ENCODE measurements around the gene ZMYND19. TPM values are rescaled to one million over a fixed set of nuclear protein-coding genes. Genes with fewer than 3 reads are reported as not detected.
A peak's percentile ranks its signal among the peaks of the same experiment; 100 is the strongest.
"Not testable (repeated sequence)": the region's sequence is repeated elsewhere in the genome, so short reads cannot be mapped to it uniquely, and the experiment has no call there.

Gene ZMYND19
- total RNA-seq, 1 experiment from 2014 or later: 51.9 TPM

DNA sequence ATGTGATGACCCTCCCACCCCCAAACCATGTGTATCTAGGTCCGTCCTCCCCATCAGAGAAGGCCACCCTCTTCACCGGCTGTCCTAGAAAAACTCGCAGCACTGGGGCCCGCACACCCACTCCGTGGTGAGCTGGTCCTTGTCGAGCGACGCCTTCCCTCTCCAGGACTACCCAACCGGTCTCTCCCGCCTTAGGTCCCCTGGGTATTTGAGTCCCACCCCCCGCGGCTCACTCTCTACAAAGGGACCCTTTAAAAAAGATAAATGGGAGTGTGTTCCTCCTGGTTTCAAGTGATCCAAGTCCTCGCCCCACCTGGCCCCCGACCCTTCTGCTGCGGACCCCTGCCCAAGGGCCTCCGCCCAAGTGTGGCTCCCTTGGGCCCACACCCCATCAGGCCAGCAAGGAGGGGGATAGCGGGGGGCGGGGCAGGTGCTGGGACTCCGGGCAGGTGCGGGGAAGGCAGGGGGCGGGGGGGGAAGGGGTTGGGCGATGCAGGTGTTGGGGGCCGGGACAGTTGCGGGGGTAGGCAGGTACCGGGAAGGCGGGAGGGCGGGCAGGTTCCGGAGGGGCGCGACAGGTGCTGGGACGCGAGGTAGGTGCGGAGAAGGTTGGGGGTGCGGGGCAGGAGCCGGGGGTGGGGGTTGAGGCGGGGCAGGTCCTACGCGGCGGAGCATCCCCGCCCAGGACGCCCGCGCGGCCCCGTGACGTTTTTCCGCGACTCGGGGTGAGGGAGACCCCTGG, 14.2 kb upstream of the ZMYND19 start:
- DNase-seq (ENCODE audit: unreplicated experiment): no peak
- no peaks in the 10 kb centered on the region for H3K27me3 Mint-ChIP-seq (ENCODE audit: insufficient read depth, unreplicated experiment)
- ChIA-PET POLR2A (interaction anchor here (0.9 to 1.4 kb wide), 5 partner anchors 13 to 52 kb away, joined by 4 to 18 read pairs (median 7); partner anchors contain the start of genes DPH7, EHMT1, MRPL41 and ZMYND19), CTCF (no interaction called here)
- no TSS peak for BruUV-seq (replicated peaks)
- H3K9me3 Mint-ChIP-seq (ENCODE audit: unreplicated experiment): no peaks in the 10 kb centered on the region
- intact Hi-C loops (cut with micrococcal nuclease): no loop called here
- H3K27ac Mint-ChIP-seq (ENCODE audit: low read depth, unreplicated experiment): no peak overlapping the region
- TF ChIP-seq, protein P1, sequence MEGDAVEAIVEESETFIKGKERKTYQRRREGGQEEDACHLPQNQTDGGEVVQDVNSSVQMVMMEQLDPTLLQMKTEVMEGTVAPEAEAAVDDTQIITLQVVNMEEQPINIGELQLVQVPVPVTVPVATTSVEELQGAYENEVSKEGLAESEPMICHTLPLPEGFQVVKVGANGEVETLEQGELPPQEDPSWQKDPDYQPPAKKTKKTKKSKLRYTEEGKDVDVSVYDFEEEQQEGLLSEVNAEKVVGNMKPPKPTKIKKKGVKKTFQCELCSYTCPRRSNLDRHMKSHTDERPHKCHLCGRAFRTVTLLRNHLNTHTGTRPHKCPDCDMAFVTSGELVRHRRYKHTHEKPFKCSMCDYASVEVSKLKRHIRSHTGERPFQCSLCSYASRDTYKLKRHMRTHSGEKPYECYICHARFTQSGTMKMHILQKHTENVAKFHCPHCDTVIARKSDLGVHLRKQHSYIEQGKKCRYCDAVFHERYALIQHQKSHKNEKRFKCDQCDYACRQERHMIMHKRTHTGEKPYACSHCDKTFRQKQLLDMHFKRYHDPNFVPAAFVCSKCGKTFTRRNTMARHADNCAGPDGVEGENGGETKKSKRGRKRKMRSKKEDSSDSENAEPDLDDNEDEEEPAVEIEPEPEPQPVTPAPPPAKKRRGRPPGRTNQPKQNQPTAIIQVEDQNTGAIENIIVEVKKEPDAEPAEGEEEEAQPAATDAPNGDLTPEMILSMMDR (IDR thresholded peaks at IDR 0.05; ENCODE audit: unreplicated experiment): no peak
- peaks cover 22% of the 10 kb centered on the region for H3K4me1 Mint-ChIP-seq (ENCODE audit: insufficient read depth, unreplicated experiment)
- H3K4me3 Mint-ChIP-seq (ENCODE audit: unreplicated experiment): peak overlapping the region; percentile 87
- peaks cover 14% of the 10 kb centered on the region for H3K36me3 Mint-ChIP-seq (ENCODE audit: insufficient read depth, unreplicated experiment)

DNA sequence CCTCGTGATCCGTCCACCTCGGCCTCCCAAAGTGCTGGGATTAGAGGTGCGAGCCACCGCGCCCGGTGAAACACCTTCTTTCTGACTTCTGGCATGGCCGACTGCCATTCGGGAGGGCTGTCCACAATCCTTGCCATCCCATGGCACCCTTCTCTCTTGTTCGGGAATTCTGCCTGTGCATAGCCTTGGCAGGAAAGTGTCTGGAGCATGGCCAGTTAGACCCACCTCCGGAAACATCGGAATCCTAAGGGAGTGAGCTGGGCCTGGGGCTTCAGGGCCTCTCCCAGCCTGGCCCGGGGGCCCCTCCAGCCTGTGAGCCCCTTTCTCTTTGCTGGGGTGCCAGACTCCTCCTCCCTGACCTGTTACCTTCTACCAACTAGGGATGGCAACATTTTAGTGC, 13.6 kb upstream of the ZMYND19 start:
- Mint-ChIP-seq H3K4me3 (ENCODE audit: unreplicated experiment) (peak overlapping the region; percentile 38), H3K36me3 (ENCODE audit: insufficient read depth, unreplicated experiment) (peaks cover 8% of the 10 kb centered on the region), H3K9me3 (ENCODE audit: unreplicated experiment) (no peaks in the 10 kb centered on the region), H3K4me1 (ENCODE audit: insufficient read depth, unreplicated experiment) (peaks cover 22% of the 10 kb centered on the region), H3K27ac (ENCODE audit: low read depth, unreplicated experiment) (no peak overlapping the region), H3K27me3 (ENCODE audit: insufficient read depth, unreplicated experiment) (no peaks in the 10 kb centered on the region)
- DNase-seq (ENCODE audit: unreplicated experiment): no peak
- intact Hi-C loops (cut with micrococcal nuclease): no loop called here
- TF ChIP-seq, protein P1 (IDR thresholded peaks at IDR 0.05; ENCODE audit: unreplicated experiment): no peak
- BruUV-seq (replicated peaks): no TSS peak
- ChIA-PET CTCF (interaction anchor here (0.7 to 1.3 kb wide), 4 partner anchors 25 to 69 kb away, joined by 3 to 4 read pairs (median 4); no protein-coding TSS in a partner anchor), POLR2A (interaction anchor here (1.1 kb wide), 1 partner anchor 10 kb away, joined by 5 read pairs; no protein-coding TSS in a partner anchor)

DNA sequence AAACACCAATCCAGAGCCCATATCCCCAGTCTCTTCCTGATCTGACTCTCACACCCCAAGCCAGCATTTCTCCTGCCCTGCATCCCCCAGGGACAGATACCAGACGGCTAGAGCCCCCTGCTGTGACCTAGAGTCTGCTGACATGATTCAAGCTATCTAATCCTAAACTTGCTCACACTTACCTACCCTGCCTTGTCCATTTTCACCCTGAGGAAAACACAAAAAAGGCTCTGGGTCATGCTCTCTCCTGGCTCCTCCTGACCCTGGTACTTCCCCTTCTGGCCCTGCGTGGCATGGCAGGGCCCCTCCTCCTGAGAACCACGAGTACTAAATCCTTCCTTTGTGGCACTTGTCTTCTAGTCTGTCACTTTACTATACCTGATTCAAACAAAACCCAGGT, 12.3 kb upstream of the ZMYND19 start:
- H3K36me3 Mint-ChIP-seq (ENCODE audit: insufficient read depth, unreplicated experiment): no peaks in the 10 kb centered on the region
- H3K27ac Mint-ChIP-seq (ENCODE audit: low read depth, unreplicated experiment): no peak overlapping the region
- POLR2A ChIA-PET: interaction anchor here (0.6 to 1.1 kb wide), 4 partner anchors 9 to 24 kb away, joined by 3 to 7 read pairs (median 5); partner anchors contain the start of genes DPH7 and EHMT1
- DNase-seq (ENCODE audit: unreplicated experiment): no peak
- intact Hi-C loops (cut with micrococcal nuclease): no loop called here
- CTCF ChIA-PET: interaction anchor here (1.3 kb wide), 1 partner anchor 23 kb away, joined by 4 read pairs; no protein-coding TSS in a partner anchor
- no peaks in the 10 kb centered on the region for H3K27me3 Mint-ChIP-seq (ENCODE audit: insufficient read depth, unreplicated experiment)
- BruUV-seq (replicated peaks): no TSS peak
- H3K9me3 Mint-ChIP-seq (ENCODE audit: unreplicated experiment): no peaks in the 10 kb centered on the region
- TF ChIP-seq, protein P1 (IDR thresholded peaks at IDR 0.05; ENCODE audit: unreplicated experiment): no peak
- H3K4me3 Mint-ChIP-seq (ENCODE audit: unreplicated experiment): no peak overlapping the region
- peaks cover 29% of the 10 kb centered on the region for H3K4me1 Mint-ChIP-seq (ENCODE audit: insufficient read depth, unreplicated experiment)

DNA sequence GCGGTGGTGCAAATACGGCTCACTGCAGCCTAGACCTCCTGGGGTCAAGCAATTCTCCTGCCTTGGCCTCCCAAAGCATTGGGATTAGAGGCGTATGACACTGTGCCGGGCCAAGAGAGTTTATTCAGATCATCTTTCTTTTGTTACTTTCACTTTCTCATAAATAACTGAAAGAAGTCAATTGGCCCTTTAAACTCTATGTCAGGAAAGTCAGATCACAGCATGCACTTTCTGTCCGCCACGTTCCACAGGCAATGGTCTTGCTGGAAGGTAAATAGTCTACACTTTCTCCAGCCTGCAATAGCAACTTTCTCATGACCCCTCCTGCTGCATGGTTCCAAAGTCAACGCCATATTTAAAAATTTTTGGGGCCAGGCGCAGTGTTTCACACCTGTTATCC, 8.6 kb upstream of the ZMYND19 start:
- ChIA-PET POLR2A (no interaction called here), CTCF (no interaction called here)
- intact Hi-C loops (cut with micrococcal nuclease): no loop called here
- H3K9me3 Mint-ChIP-seq (ENCODE audit: unreplicated experiment): no peaks in the 10 kb centered on the region
- no peak for DNase-seq (ENCODE audit: unreplicated experiment)
- no TSS peak for BruUV-seq (replicated peaks)
- TF ChIP-seq, protein P1 (IDR thresholded peaks at IDR 0.05; ENCODE audit: unreplicated experiment): no peak
- no peaks in the 10 kb centered on the region for H3K36me3 Mint-ChIP-seq (ENCODE audit: insufficient read depth, unreplicated experiment)
- H3K4me1 Mint-ChIP-seq (ENCODE audit: insufficient read depth, unreplicated experiment): peaks cover 12% of the 10 kb centered on the region
- no peaks in the 10 kb centered on the region for H3K27me3 Mint-ChIP-seq (ENCODE audit: insufficient read depth, unreplicated experiment)
- H3K4me3 Mint-ChIP-seq (ENCODE audit: unreplicated experiment): no peak overlapping the region
- no peak overlapping the region for H3K27ac Mint-ChIP-seq (ENCODE audit: low read depth, unreplicated experiment)

DNA sequence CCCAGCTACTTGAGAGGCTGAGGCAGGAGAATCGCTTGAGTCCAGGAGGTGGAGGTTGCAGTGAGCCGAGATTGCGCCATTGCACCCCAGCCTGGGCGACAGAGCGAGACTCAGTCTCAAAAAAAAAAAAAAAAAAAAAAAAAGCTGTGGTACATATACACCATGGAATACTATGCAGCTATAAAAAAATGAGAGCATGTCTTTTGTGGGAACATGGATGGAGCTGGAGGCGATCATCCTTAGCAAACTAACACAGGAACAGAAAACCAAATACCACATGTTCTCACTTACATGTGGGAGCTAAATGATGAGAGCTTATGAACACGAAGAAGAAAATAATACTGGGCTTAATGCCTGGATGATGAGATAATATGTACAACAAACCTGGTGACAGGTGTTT, 6.3 kb upstream of the ZMYND19 start:
- CTCF ChIA-PET: interaction anchor here (0.7 kb wide), 1 partner anchor 61 kb away, joined by 3 read pairs; no protein-coding TSS in a partner anchor
- H3K27ac Mint-ChIP-seq (ENCODE audit: low read depth, unreplicated experiment); H3K9me3 Mint-ChIP-seq (ENCODE audit: unreplicated experiment); H3K27me3 Mint-ChIP-seq (ENCODE audit: insufficient read depth, unreplicated experiment); H3K4me3 Mint-ChIP-seq (ENCODE audit: unreplicated experiment); intact Hi-C loops (cut with micrococcal nuclease); H3K4me1 Mint-ChIP-seq (ENCODE audit: insufficient read depth, unreplicated experiment); DNase-seq (ENCODE audit: unreplicated experiment); H3K36me3 Mint-ChIP-seq (ENCODE audit: insufficient read depth, unreplicated experiment); BruUV-seq (replicated peaks): not testable (repeated sequence)
- POLR2A ChIA-PET: interaction anchor here (0.5 to 0.7 kb wide), 2 partner anchors 23 to 68 kb away, joined by 3 read pairs; partner anchors contain the start of gene EHMT1
